Activated CD8-positive, alpha-beta memory T cell treated with anti-CD3 and anti-CD28 coated beads, Interleukin-2, amount 50 U/mL, for 1 hour (primary cell): ENCODE data around the gene NPHS2.
"Not testable (repeated sequence)": the region's sequence is repeated elsewhere in the genome, so short reads cannot be mapped to it uniquely, and the experiment has no call there.

Source experiments
- DNase-seq: peaks from one replicate; pipeline ENCODE4 v3.0.0-alpha.2; 2020; ENCODE audit errors: extremely low read depth

NPHS2 gene

DNA sequence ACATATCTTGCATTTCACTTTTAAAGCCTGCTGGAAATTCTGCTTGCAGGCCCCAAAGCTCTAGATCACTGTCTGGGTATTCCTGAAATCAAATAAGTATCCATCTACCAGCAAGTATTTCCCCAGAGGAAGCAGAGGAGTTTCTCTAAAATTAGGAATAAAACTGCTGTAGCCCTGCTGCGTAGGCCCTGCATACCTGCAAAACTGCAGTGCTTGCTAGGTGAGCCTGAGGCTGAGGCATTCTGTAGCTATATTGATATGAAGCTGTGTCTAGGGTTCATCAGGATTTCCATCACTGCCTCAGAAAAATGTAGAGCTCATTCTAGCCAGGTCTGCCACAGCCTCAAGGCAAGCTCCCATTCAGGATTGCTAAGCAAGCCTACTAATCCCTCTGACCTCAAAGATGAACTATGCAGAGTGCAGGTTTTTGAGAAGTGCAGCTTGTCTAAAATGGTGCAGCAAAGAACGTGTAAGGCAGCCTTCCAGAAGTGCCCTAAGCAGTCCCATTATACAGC, 28.7 kb downstream of the NPHS2 start:
- DNase-seq: no peak

- DNase-seq: no peak
These were observed 30.4 kb downstream of the NPHS2 start for GRCh38 chr1:179545321-179545720.

GRCh38 chr1:179541774-179542173, 34.0 kb downstream of the NPHS2 start:
- no peak for DNase-seq

- no peak for DNase-seq
These were observed 45.4 kb downstream of the NPHS2 start for GRCh38 chr1:179530352-179530751.

DNA sequence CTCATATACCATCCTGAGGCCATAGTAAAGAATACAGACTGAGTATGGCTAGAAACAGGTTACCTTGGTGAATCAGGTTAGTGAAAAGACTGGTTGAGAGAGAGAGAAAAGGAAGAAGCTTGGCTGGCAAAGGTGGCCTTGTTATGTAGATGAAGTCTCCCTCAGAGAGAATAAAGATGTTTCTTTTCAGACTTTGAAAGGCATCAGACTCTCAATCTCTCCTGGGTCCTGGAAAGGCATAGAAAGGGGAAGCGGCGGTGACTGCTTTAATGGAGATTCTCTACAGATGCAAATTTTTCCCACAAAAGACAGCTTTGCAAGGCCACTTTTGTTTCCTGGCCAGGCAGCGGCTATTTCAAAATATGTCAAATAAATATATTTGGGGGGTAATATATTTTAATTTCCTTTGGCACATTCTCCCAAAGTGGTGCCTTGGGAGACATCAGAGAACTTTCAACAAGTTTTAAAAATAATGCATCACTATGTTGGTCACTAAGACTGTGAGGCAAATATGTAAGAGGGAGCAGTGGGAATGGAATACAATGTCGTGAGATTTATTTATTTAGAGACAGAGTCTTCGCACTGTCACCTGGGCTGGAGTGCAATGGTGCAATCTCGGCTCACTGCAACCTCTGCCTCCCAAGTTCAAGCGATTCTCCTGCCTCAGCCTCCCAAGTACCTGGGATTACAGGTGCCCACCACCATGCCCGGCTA, 46.1 kb downstream of the NPHS2 start:
- no peak for DNase-seq

GRCh38 chr1:179518544-179518943, 57.2 kb downstream of the NPHS2 start:
- DNase-seq: not testable (repeated sequence)

DNA sequence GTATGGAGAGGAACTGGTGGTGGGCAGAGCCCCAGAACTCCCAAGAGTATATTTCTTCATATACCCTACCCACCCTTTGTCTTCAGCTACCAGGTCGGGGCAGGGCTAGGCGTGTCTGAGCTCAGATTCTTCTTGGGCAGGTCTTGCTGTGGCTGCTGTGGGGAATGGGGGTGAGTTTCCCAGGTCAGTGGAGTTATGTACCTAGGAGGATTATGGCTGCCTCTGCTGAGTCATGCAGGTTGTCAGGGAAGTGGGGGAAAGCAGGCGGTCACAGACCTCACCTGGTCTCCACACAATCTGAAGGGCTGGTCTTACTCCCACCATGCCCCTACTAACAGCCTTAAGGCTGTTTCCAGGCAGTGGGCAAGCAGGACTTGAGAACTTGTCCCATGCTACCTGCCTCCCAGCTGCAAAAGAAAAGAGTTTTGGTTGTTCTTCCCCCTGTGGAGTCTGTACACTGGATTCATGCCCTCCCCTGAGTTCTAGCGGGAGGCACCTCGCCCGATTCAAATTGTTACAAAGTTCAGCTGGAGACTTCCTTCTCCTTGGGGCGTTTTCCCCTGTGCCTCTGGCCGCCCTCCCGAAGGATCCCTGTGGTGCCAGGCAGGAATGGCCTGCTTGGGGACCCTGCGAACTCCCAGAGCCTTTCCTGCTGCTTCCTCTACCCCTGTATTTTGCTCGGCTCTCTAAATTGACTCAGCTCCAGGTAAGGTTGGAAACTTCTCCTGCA, 58.6 kb downstream of the NPHS2 start:
- no peak for DNase-seq

GRCh38 chr1:179510038-179510437, 65.7 kb downstream of the NPHS2 start:
- DNase-seq: no peak

- DNase-seq: no peak
These were observed 66.4 kb downstream of the NPHS2 start for GRCh38 chr1:179509384-179509783.

GRCh38 chr1:179506199-179506598, 69.5 kb downstream of the NPHS2 start:
- DNase-seq: no peak
